GM18499 (cell line): ENCODE measurements around the gene CELF5.

ENCODE experiments used
- ATAC-seq: cut with Tn5 transposase; IDR thresholded peaks from one replicate; pipeline ENCODE4 v1.9.1; 2021; ENCODE audit warnings: moderate number of reproducible peaks; ENCODE audit not compliant: insufficient read depth, unreplicated experiment

CELF5 gene

DNA sequence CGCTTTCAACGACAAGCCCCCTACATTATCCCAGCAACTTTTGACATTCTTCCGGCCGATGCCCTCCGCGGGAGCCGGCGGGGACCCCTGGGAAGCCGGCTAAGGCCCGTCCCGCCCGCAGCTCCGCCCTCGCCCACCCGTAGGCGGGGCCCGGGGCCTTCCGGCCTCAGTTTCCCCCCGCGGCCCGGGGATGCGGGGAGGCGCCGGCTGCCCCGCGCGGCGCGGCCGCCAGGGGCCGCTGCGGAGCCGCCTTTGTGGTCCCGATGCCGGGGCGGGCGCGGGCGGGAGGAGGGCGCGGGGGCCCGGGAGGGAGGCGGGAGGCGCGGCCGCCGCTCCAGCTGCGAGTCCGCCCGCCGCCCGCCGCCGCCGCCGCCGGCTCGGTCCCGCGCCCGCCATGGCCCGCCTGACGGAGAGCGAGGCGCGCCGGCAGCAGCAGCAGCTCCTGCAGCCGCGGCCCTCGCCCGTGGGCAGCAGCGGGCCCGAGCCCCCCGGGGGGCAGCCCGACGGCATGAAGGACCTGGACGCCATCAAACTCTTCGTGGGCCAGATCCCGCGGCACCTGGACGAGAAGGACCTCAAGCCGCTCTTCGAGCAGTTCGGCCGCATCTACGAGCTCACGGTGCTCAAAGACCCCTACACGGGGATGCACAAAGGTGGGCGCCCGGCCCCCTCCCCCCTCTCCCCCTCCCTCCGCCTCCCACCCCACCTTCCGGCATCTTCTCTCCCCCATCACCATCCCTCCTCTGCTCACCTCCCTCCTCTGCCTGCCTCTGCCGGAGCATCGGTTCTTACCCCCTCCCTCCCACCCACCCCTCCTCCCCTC lies at the start of gene CELF5:
Gene CELF5 (plus strand): TSS at position 316 of the 823 bp plus-strand sequence. CDS start 79 bp downstream, at position 395.
- no peak for ATAC-seq

DNA sequence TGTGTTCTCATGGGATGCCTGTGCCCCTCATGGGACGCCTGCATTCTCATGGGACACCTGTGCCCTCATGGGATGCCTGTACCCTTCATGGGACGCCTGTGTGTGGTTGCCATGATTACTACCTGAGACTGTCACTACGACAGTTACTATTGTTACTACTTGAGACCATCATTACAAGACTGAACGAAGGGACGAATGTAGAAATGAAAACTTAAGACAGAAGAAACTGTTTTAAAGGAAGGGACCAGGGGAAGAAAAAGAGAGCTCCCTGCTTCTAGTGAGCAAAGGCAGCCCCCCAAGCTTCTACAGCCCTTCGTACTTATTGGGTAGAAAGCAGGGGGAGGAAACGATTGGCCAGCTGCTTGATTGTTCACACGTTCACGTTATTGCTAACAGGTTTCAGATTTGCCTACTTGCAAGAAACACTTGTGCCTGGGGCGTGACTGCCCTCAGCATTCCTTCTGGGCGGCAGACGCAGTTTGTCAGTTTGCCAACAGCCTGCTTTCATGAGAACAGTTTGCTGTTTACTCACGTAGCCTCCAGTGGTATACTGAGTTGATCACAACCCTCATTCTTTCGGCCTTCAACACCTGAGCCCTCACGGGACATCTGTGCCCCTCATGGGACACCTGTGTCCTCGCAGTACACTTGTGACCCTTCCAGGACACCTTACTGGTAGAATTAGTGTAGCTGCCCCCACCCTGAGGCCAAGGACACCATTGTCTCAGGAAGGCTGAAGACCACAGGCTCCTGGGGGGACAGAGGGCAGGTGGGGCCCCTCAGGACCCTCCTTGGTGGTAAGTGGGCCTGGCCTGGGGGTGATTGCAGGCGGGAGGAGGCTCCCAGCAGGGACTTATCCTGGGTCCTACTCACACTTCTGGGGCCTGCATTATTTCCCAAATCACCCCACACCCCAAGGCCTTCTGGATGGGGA lies 48.4 kb upstream of the CELF5 start:
- ATAC-seq, result no peak

DNA sequence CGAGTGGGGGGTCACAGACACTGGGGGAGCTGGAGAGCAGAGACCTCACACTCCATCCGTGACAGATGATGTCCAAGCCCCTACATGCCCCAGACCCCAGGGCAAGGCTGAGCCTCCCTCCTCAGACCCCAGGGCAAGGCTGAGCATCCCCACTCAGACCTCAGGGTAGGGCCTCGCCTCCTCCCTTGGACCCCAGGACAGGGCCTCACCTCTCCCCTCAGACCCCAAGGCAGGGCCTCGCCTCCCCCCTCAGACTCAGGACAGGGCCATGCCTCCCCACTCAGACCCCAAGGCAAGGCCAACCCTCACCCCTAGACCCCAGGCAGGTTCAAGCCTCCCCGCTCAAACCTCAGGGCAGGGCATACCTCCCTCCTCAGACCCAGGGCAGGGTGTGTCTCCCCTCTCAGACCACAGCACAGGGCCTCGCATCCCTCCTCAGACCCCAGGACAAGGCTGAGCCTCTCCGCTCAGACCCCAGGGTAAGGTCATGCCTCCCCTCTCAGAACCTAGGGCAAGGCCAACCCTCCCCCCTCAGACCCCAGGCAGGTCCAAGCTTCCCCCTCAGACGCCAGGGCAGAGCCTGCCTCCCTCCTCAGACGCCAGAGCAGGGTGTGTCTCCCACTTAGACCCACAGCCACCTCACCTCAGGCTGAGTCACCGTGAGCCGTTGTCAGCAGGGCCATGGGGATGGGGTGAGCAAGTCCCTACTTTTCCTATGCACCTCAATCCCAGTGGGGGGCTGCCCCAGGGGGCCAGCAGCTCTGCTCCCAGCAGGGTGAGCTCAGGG lies 47.6 kb upstream of the CELF5 start:
- ATAC-seq, result no peak

DNA sequence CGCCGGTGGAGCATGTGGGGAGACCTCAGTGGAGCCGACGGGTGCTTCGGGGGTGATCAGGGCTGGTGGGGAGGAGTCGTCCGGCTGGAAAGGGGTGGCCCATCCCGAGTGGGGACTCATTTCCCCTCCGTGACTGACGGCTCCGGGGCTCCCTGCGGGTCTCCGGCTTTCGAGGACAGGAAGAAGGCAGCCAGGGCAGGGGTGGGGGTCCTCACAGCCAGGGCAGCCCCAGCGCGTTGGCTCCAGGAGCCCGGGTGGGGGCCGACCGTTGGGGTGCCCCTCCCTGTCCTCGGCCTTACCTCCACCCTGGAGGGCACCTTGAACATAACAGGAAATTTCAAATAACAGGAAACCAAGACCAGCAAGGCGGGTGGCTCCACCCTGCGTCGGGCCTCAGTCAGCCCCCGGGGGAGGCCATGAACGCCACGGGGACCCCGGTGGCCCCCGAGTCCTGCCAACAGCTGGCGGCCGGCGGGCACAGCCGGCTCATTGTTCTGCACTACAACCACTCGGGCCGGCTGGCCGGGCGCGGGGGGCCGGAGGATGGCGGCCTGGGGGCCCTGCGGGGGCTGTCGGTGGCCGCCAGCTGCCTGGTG lies 46.0 kb upstream of the CELF5 start, which contains the start of gene S1PR4:
Gene S1PR4 (plus strand): TSS at position 393 of the 596 bp plus-strand sequence. CDS start 24 bp downstream, at position 417.
- ATAC-seq, result no peak

DNA sequence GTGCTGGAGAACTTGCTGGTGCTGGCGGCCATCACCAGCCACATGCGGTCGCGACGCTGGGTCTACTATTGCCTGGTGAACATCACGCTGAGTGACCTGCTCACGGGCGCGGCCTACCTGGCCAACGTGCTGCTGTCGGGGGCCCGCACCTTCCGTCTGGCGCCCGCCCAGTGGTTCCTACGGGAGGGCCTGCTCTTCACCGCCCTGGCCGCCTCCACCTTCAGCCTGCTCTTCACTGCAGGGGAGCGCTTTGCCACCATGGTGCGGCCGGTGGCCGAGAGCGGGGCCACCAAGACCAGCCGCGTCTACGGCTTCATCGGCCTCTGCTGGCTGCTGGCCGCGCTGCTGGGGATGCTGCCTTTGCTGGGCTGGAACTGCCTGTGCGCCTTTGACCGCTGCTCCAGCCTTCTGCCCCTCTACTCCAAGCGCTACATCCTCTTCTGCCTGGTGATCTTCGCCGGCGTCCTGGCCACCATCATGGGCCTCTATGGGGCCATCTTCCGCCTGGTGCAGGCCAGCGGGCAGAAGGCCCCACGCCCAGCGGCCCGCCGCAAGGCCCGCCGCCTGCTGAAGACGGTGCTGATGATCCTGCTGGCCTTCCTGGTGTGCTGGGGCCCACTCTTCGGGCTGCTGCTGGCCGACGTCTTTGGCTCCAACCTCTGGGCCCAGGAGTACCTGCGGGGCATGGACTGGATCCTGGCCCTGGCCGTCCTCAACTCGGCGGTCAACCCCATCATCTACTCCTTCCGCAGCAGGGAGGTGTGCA lies 45.3 kb upstream of the CELF5 start:
- no peak for ATAC-seq

DNA sequence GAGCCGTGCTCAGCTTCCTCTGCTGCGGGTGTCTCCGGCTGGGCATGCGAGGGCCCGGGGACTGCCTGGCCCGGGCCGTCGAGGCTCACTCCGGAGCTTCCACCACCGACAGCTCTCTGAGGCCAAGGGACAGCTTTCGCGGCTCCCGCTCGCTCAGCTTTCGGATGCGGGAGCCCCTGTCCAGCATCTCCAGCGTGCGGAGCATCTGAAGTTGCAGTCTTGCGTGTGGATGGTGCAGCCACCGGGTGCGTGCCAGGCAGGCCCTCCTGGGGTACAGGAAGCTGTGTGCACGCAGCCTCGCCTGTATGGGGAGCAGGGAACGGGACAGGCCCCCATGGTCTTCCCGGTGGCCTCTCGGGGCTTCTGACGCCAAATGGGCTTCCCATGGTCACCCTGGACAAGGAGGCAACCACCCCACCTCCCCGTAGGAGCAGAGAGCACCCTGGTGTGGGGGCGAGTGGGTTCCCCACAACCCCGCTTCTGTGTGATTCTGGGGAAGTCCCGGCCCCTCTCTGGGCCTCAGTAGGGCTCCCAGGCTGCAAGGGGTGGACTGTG lies 44.6 kb upstream of the CELF5 start:
- no peak for ATAC-seq

DNA sequence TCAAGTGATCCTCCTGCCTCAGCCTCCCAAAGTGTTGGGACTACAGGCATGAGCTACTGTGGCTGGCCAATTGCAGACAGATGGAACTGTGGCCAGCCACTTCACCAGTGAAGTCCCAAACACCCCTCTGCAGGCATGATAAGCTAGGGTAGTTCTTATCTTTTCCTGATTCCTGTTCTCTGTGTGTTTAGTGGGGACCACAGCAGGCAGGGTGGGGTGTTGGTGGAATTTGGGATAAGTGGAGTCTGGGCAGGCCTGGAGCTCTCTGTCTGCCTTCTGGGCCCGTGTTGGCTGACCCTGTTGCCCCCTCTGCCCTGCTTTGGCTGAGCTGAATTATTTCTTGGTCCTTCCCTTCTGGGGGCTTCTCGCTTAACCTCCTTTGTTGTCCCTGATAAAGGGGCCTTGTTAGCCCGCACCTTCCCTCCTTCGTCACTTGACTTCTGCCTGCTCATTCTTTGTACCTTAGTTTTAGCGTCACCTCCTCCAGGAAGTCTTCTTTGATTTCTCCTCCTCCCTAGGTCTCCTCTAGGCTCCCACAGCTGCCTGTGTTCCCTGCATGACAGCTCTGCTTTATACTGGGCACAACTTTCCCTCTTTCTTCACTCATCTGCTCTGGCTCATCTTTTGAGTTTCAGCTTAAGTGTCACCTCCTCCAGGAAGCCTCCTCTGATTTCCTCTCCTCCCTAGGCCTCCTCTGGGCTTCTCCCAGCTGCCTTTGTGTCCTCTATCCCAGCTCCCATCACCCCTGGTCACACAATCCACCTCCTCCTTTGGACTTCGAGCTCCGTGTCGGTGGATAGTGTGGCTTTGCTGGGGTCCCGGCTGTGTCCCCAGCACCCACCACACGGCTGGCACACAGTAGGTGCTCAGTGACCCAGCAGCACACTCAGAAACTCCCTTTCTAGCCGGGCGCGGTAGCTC lies 40.5 kb upstream of the CELF5 start:
- ATAC-seq, result no peak

DNA sequence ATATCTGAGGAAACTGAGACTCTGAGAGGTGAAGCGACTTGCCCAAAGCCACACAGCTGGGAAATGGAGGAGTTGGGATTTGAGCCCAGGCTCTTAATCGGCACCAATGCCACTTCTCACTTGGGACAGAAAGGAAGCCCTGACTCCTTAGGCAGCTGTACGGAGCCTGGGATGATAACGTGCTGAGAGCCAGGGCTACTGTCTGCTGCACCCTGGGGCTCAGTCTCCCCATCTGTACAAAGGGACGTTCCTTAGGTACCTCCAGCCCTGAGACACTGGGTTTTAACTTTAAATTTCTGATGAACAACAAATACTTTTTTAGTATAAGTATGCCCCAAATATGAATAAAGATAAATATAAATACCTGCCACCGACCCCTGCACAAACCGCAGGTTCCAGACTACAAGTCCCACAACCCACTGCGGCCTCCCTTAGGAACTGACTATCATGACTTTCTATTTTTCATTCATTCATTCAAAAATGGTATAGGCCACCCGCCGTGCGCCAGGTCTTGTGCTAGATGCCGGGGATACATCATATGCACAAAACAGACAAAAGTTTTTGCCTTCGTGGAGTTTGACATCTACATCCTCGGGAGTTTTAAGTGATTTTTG lies 39.5 kb upstream of the CELF5 start:
- no peak for ATAC-seq

DNA sequence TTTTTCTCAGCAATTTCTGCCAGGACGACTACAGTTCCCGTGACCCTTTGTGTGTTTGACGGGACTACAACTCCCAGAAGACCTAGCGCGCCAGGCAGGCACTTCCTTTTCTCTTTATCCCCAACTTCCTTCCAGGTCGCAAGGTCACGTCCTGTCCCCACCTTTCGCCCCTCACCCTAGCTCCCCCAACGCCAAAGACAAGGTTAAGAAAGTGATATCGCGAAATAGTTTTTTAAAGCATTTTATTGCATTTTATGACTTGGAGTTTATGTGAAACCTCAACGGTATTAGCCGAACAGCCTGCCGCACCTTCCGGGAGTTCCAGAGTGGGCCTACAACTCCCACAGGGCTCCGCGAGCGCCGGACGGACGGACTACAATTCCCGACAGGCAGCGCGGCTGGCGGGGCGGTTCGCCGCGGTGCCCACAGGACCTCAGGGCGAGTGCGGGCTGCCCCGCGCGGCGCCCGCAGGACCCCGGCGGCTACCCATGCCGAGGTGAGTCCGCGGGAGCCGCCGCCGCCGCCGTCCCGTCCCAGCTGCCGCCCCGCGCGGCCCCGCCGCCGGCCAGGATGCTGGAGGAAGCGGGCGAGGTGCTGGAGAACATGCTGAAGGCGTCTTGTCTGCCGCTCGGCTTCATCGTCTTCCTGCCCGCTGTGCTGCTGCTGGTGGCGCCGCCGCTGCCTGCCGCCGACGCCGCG lies 38.9 kb upstream of the CELF5 start, which contains the start of gene NCLN:
Gene NCLN (plus strand): TSS at position 470 of the 699 bp plus-strand sequence. CDS start 101 bp downstream, at position 571.
- no peak for ATAC-seq

DNA sequence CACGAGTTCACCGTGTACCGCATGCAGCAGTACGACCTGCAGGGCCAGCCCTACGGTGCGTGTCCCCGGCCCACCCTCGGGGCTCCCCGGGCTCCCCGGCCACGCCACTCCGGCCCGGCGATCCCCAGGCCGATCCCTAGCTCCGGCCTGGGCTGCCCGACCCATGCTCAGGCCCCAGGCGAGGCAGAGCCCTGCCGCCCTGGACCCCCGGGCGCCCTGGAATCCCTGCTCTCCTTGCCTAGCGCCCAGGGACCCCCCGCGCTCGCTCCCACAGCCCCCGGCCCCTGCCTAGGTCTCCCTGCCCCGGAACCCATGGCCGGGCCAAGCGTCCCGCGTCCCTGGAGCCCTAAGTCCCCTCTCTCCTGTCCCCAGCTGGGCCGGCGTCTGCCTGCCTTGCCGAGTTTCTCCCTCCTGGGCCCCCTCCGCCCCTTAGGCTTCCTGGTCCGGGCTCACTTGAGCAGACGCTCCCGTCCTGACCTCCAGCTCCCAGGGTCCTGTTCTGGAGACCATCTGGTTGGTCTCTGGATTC lies 38.2 kb upstream of the CELF5 start:
- ATAC-seq, result no peak

DNA sequence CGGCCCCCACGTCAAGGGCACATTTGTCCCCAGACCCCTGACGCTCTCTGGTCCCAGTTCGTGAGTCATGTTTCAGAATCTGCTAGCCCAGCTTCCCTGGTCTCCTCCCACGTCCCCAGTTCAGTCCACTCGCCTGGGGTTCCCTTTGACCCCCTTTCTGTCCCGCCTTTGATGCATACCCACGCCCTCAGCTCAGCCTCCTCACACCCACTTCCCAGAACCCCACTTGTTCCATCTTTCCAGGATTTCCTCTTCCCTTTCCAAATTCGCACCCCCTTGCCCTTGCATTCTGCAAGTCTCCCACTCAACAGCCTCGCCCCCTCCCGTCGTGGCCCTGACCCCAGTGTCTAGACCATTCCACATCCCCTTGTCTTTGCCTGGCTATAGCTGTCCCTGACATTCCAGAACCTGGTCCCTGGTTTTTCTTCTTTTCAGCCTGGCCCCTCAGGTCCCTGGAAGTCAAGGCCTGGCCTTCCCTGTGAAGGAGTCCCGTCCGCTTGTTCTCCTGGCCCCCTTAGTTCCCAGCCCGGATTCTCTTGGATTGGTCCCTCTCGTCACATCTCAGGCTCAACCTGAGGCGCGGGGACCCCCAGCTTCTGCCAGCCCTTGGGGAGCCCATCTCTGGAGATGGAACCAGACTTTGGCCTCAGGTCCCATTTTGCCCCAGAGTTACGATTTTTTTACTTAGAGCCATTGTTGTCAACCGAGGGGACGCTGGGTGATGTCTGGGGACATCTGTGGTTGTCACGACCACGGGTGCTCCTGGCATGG lies 37.4 kb upstream of the CELF5 start:
- ATAC-seq, result no peak

DNA sequence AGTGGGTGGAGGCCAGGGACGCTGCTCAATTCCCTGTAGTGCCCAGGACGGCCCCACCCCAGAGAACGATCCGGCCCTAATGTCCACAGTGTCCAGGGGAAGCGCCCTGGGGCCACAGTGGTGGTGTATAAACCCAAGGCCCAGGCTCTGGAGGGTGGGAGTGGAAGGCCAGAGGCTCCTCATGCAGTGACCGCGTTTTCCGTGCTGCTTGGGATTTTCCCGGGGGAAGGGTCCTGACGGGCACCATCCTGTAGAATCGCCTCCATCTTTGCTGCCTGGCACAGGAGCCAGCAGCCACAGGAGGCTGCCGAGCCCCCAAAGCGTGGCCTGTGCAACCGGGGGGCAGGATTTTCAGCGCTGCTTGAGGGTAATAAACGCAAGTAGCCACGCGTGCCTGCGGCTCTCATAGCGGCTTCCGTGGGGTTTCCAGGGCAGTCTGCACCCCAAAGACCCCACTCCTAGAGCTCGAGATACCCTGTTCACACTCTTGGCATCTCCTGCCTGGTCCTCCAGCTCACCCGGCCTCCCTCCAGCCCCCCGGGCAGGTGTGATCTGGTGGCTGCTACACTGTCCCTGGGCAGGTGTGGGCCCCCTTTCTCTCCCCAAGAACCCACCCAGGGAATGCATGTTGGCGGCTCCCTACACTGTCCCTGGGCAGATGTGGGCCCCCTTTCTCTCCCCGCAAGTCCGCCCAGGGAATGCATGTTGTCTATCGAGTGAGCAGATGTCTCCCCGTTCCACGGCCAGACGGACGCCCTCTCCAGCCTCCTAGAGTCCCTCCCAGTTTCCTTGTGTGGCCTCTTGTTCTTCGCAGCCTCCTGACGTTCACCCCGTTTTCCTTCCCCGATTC lies 36.6 kb upstream of the CELF5 start:
- ATAC-seq, result no peak

DNA sequence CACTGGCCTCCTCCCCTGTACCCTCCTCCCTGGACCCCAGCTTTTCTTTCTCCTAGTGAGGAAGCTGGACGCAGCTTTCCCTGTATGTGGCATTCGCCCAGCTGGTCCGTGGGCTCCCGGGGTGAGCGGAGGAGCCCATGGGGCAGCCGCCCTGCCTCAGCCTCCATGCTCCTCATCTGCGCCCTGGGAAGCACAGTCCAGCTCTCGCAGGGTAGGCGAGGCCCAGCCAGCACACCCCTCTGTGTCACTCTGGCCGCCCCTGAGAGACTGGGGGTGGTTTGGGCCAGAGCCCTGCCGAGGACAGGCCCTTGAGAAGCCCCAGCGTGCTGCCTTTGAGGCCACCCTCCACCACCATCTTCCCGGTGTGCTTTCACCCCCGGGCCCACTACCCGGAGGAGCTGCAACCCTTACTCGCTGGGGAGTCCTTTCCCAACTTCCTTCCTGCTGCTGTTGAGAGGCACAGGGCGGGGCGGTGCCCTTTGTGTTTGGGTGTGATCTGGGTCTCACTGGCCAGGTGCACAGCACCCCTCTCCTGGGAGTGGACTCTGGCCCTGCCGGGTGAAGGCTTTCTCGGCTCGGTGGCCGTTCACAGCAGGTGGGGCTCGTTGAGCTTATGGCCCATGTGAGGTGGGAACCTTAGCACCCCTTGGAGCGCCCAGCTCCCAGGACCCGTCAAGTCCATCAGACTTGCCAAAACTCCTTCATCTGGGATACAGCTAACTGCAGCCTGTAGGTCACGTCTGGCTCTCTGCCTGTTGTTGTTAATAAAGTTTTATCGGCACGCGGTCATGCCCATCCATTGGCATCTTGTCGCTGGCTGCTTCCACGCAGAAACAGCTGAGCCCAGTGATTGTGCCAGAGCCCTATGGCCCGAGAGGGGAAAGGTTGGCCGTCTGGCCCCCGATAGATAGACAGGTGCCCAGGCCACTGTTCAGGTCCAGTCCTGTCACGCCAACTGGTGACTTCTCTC lies 35.5 kb upstream of the CELF5 start:
- ATAC-seq, result no peak
